Lung microvascular endothelial cell (primary cell): Measurements from ENCODE around the gene CLC. TPM values are rescaled to one million over a fixed set of nuclear protein-coding genes. Genes with fewer than 3 reads are reported as not detected.

Experiments used
- total RNA-seq: library from RNA; depleted of rRNA; stranded (reverse); fragments of >200 nt; gene quantifications from 2 replicates; pipeline ENCODE4 v1.2.1, GENCODE V29; 2014

CLC gene
- total RNA-seq, 1 donor from 2014 or later: not detected

Other genes with a start within 250 kb of the CLC start
- gene DLL3, start 239.1 kb downstream of the CLC start, total RNA-seq: under 0.01 and 0.22 TPM in 2 replicates
- gene SELENOV, start 222.9 kb downstream of the CLC start, total RNA-seq: not detected in 2 replicates
- gene EID2B, start 205.2 kb downstream of the CLC start, total RNA-seq: 2.0 and 2.4 TPM in 2 replicates
- gene EID2, start 197.9 kb downstream of the CLC start, total RNA-seq: 12.9 and 14.3 TPM in 2 replicates
- gene LGALS13, start 135.5 kb downstream of the CLC start, total RNA-seq: not detected in 2 replicates
- gene LGALS16, start 82.1 kb downstream of the CLC start, total RNA-seq: not detected in 2 replicates
- gene LGALS14, start 33.5 kb downstream of the CLC start, total RNA-seq: not detected in 2 replicates
- gene LEUTX, start 40.8 kb upstream of the CLC start, total RNA-seq: not detected in 2 replicates
- 10.5 and 11.1 TPM in 2 replicates for gene DYRK1B, start 96.1 kb upstream of the CLC start, total RNA-seq
- gene FBL, start 108.3 kb upstream of the CLC start, total RNA-seq: 104 and 146 TPM in 2 replicates
- under 0.01 TPM in 2 replicates for gene FCGBP, start 196.6 kb upstream of the CLC start, total RNA-seq
- gene PSMC4, start 233.1 kb upstream of the CLC start, total RNA-seq: 57.8 and 65.7 TPM in 2 replicates